ENCODE data around the gene NEK10. TPM values are rescaled to one million over a fixed set of nuclear protein-coding genes. Genes with fewer than 3 reads are reported as not detected.

The NEK10 gene
- total RNA-seq, 1 experiment from 2014 or later: 0.66 TPM

GRCh38 chr3:27387625-27388024 lies 18.4 kb upstream of the NEK10 start:
- H3K18ac ChIP-seq (ENCODE audit: insufficient read length, low read depth, low read length): no peak overlapping the region
- H4K91ac ChIP-seq (ENCODE audit: insufficient read length, low read depth, low read length): no peak overlapping the region
- no peaks in the 10 kb centered on the region for H3K79me1 ChIP-seq (ENCODE audit: insufficient read depth, low read depth, low read length, poor library complexity, severe bottlenecking)
- TF ChIP-seq, protein P1, sequence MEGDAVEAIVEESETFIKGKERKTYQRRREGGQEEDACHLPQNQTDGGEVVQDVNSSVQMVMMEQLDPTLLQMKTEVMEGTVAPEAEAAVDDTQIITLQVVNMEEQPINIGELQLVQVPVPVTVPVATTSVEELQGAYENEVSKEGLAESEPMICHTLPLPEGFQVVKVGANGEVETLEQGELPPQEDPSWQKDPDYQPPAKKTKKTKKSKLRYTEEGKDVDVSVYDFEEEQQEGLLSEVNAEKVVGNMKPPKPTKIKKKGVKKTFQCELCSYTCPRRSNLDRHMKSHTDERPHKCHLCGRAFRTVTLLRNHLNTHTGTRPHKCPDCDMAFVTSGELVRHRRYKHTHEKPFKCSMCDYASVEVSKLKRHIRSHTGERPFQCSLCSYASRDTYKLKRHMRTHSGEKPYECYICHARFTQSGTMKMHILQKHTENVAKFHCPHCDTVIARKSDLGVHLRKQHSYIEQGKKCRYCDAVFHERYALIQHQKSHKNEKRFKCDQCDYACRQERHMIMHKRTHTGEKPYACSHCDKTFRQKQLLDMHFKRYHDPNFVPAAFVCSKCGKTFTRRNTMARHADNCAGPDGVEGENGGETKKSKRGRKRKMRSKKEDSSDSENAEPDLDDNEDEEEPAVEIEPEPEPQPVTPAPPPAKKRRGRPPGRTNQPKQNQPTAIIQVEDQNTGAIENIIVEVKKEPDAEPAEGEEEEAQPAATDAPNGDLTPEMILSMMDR (conservative IDR thresholded peaks at IDR 0.05): no peak
- no peak overlapping the region for H2BK15ac ChIP-seq (ENCODE audit: low read depth, low read length)
- Mint-ChIP-seq H3K4me3 (no peak overlapping the region), H3K27ac (no peak overlapping the region; a peak in 1 of 7 replicates), H3K27me3 (ENCODE audit: low read depth) (no peaks in the 10 kb centered on the region), H3K36me3 (ENCODE audit: insufficient read depth in 1 of 3, low read depth in 3 of 3) (peaks cover 31 to 53% (median 53%) of the 10 kb centered on the region in 3 experiments; a peak in 6 of 7 replicates), H3K4me1 (peaks cover 2 to 6% of the 10 kb centered on the region in 2 experiments; a peak in 2 of 4 replicates), H3K9me3 (no peaks in the 10 kb centered on the region)
- no peak overlapping the region for H2BK12ac ChIP-seq (ENCODE audit: insufficient read length, low read depth, low read length)
- no peak overlapping the region for H4K5ac ChIP-seq (ENCODE audit: insufficient read length, low read depth, low read length)
- no CpG with 5 or more reads among the region's 1 CpG for WGBS (ENCODE audit: extremely low coverage, insufficient read length, low lambda C conversion rate)
- H3K23ac ChIP-seq (ENCODE audit: insufficient read length, low read depth, low read length): no peak overlapping the region
- H3K56ac ChIP-seq (ENCODE audit: insufficient read length, low read depth, low read length): no peak overlapping the region
- no peak overlapping the region for H2BK120ac ChIP-seq (ENCODE audit: low read depth, low read length, poor library complexity, severe bottlenecking)
- no peak overlapping the region for H2BK20ac ChIP-seq (ENCODE audit: low read depth, low read length, poor library complexity, severe bottlenecking)
- no peaks in the 10 kb centered on the region for H3K79me2 ChIP-seq (ENCODE audit: insufficient read depth, low read length)
- H3K4me2 ChIP-seq (ENCODE audit: insufficient read depth, insufficient read length, low read length): no peak overlapping the region
- no peak overlapping the region for H3K14ac ChIP-seq (ENCODE audit: insufficient read depth, low read length)
- no peaks in the 10 kb centered on the region for H4K20me1 ChIP-seq (ENCODE audit: control insufficient read depth, insufficient read depth, insufficient read length)
- H3K27ac ChIP-seq (ENCODE audit: insufficient read length, low read depth, low read length): no peak overlapping the region
- no peaks in the 10 kb centered on the region for H3K23me2 ChIP-seq (ENCODE audit: insufficient read length, low read depth, low read length, poor library complexity, severe bottlenecking)
- H3K27me3 ChIP-seq (ENCODE audit: insufficient read depth, low read length): no peaks in the 10 kb centered on the region
- H2BK5ac ChIP-seq (ENCODE audit: insufficient read length, low read length): no peak overlapping the region
- no peak overlapping the region for H2AFZ ChIP-seq (ENCODE audit: low read length)
- H3K4ac ChIP-seq (ENCODE audit: low read depth, low read length): no peak overlapping the region
- no peak overlapping the region for H3T11ph ChIP-seq (ENCODE audit: low read length)
- no peak overlapping the region for H4K8ac ChIP-seq (replicated peaks; ENCODE audit: insufficient read length, low read depth, low read length)
- no peak for DNase-seq
- H3K9ac ChIP-seq (ENCODE audit: extremely low read depth, insufficient read length, low read length): no peak overlapping the region
- no peaks in the 10 kb centered on the region for H3K4me1 ChIP-seq (ENCODE audit: insufficient read depth, low read length)
- no peaks in the 10 kb centered on the region for H3K9me3 ChIP-seq (ENCODE audit: control insufficient read depth, low read depth, low read length)
- H2AK5ac ChIP-seq (ENCODE audit: insufficient read length, low read length): no peak overlapping the region

Measured in H9 (cell line).